Lung microvascular endothelial cell (primary cell): ENCODE measurements around the gene SYPL1. TPM values are rescaled to one million over a fixed set of nuclear protein-coding genes. Genes with fewer than 3 reads are reported as not detected.

Experiments used
- DNase-seq, 2 donors: peaks; one replicate each; pipeline versions ENCODE4 v3.0.0 to v3.0.0-alpha.2; 2010; ENCODE audit warnings: low read depth in 2 of 2
- total RNA-seq: library from RNA; depleted of rRNA; stranded (reverse); fragments of >200 nt; gene quantifications from 2 replicates; pipeline ENCODE4 v1.2.1, GENCODE V29; 2014

The SYPL1 gene
- total RNA-seq, 1 donor from 2014 or later = 75.8 TPM

GRCh38 chr7:106068538-106068961 is 43.6 kb downstream of the SYPL1 start:
- DNase-seq = no peak

- no peak for DNase-seq
Observed at GRCh38 chr7:106067678-106068077, 44.4 kb downstream of the SYPL1 start.

GRCh38 chr7:106065575-106066500 is 46.3 kb downstream of the SYPL1 start:
- peak; percentile 23 to 24 for DNase-seq

- DNase-seq = peak; percentile 84 to 91
Observed at GRCh38 chr7:106064771-106065574, 47.1 kb downstream of the SYPL1 start.

- DNase-seq = no peak
Observed at GRCh38 chr7:106064316-106064715, 47.8 kb downstream of the SYPL1 start.

DNA sequence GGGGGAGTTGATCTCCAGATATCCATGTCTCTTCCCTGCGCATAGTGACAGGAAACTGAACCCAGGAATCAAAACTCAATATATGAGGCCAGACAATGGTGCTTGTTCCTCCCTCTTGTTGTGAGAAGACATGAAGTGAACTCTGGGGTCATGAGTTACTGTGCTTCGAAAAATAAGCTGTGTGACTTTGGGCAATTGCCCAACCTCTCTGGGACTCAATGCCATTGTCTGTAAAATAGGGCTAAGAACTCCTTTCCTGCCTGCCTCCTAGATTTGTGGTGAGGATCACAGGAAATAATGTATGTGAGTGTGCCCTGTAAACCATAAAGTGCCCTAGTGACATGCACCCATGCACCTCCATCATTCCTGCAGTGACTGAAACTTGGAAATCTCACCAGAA is 48.4 kb downstream of the SYPL1 start:
- no peak for DNase-seq

DNA sequence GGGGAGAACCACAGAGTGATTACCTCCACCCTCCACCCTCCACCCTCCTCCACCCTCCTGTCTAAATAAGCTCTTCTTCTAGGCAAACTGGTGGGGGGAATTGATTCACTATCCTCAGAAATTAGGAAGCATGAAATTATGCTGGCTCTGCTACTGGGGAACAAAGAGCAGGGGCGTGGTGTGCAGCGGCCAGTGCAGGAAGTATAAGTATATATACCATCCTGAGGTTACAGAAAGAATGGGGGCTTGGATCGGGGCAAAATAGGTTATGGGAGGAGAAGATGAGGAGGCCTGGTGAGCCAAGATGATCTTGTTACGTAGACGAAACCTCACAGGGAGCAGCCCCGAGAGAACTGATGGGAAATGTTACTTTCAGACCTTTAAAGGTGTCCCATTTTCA is 49.1 kb downstream of the SYPL1 start:
- no peak for DNase-seq

GRCh38 chr7:106062521-106062931 is 49.6 kb downstream of the SYPL1 start:
- DNase-seq = no peak

GRCh38 chr7:106062006-106062405 is 50.1 kb downstream of the SYPL1 start:
- DNase-seq = no peak

DNA sequence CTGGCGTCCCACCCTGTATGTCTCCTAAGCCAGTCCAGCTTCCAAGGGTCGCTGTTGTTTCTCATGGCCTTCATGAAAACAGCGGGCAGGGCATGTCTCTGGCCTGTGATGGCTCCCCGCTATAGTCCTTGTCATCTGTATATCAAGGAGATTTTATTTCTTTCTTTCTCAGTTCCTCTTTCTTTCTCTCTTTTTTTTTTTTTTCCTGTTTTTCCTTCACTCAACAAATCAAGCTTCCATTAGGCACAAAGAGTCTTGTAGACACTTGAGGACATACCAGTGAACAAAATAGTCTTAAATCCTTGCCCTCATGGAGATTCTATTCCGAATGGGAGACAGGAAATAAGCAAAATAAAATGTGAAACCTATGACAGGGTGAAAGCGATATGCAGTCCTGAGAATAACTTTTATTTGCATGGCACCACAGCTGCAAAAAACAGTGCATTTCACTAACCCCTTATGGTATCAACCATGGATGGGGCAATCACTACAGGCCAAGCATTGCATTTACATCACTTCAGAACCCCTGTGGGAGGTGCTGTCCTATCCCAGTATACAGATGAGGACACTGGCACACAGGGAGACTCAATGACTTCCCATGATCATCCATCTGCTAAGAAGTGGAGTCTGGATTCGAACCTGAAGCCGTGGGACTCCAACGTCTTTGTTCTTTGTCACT is 50.7 kb downstream of the SYPL1 start:
- no peak for DNase-seq

DNA sequence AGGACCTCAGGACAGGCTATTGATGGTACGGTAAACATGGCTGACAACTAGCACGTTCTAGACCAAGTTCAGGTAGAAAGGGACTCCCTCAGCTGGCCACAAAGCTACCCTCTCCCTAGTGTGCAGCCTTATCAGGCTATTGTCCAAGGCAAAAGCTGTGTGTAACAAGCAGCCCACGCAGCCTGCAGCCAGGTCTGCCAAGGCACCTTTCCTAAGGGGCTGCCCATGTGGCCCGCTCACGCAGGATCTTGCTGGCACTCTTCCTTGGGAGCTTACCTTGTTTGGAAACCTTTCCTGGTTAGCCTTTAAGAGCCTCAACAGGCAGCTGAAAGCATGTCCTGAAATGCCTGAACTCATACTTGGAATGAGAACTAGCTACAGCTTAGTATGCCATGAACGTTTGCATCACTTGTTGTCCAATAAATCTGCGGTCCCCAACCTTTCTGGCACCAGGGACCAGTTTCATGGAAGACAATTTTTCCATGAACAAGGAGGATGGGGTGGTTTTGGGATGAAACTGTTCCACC is 51.7 kb downstream of the SYPL1 start:
- no peak for DNase-seq

DNA sequence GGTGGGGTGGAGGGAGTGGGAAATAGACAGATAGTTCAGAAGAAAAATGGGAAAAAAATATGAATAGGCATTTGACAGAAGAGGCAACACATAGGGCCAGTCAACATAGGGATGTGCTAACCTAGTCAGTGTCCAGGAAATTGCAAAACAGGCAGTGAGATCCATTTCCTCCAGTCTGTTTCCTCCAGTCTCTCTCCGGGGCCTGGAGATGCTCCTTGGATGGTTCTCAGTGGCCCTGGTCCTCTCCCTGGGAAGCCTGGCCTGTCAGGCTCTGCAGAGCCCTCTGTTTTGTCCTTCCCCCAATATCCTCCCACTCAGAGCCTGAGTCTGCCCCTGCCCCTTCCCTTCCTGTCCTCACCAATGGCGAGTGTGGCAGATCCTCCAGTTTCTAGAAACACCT is 52.6 kb downstream of the SYPL1 start:
- peak in 1 of 2 donors; percentile 54 for DNase-seq

DNA sequence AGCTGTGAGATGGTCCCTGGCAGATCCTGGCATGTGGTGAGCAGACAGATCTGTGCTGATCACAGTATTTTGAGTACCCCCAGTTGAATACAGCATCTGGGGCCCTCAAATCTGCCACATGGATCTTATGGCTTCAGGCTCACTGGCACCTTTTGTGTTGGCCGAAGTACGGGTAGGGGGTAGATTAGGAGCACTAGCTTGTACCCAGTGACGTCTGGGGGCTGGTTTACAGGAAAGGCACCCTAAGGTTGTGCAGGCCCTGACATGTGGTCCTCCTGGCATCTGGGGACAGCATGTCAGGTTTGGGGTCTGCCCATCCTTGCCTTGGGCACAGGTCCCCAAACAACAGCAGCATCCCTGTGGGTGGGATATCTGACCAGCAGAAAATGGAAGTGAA is 53.2 kb downstream of the SYPL1 start:
- no peak for DNase-seq

GRCh38 chr7:106057962-106058927 is 53.9 kb downstream of the SYPL1 start:
- no peak for DNase-seq

GRCh38 chr7:106057204-106057961 is 54.7 kb downstream of the SYPL1 start:
- no peak for DNase-seq

DNA sequence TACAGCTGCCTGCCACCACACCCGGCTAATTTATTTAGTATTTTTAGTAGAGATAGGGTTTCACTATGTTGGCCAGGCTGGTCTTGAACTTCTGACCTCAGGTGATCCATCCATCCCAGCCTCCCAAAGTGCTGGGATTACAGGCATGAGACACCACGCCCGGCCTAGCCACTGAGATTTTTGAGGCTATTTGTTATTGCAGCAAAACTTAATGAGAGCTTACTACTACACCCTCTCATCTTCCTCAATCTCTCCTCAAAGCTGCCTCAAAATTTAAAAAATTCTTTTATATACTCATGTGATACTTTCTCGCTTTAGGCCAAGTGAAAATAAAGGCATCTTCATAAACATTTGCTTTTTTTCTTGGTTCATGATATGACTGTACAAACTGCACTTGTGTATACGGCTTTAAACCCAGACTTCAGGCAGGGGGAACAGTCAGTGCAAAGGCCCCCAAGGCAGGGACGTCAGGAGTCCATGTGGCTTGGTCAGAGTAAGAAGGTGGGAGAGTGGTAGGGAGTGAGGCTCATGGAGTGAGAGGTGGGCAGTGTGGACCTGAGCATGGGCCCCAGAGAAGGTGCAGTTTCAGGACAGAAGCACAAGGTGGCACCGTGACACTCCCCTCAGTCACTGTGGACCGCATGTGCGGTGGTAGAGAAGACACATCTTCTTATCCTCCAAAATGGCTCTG is 55.5 kb downstream of the SYPL1 start:
- DNase-seq = peak; percentile 79 to 89

DNA sequence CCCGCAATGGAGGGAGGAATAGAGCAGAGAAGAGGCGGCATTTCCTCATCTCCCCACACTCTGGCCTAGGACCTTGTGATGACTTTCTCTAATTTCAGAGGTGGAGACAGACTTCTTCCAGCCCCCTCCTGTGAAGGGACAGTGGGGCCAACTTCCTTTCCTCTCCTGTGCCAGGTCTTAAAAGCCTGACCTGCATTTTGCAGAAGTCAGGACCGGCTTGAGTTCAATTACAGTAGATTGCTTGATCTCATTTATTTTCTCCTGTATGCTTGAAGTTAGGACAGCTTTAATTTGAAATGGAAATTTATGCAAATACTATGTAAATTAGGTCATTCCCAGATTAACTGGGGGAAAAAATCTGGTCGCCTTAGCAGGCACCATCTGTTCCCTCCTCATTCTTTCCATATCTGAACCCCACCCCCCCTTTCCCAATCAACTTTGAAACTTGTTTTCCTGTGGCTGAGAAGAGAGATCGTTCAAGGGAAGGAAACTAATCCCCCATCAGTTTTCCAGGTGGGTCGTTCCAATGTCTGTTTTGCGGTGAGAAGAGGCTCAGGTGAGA is 57.1 kb downstream of the SYPL1 start:
- DNase-seq = no peak

- DNase-seq = no peak
Observed at GRCh38 chr7:106054156-106054910, 57.8 kb downstream of the SYPL1 start.
